ENCODE data around the gene CDCA7.

DNA sequence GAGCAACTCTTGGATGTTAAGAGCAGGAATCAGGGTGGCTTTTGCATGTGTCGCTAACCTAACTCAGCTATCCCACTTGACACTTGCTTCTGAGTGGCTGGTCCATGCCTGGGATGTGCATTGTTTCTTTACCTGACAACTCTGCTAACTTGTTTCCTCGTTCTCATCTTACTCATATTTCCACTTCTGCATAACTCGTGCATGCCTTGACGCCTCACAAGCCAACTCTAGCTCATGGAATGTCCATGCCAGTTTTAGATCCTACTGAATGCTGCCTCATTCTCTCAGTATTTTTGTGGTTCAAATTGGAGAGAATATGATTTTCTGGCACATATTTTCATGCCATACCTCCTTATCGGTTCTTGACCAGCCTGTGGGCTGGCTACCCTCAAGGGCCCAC is 52.5 kb downstream of the CDCA7 start:
- no peak for TF ChIP-seq CTCF (conservative IDR thresholded peaks at IDR 0.05; ENCODE audit: low read length)
- no peak for TF ChIP-seq EZH2phosphoT487 (IDR thresholded peaks at IDR 0.05; ENCODE audit: borderline replicate concordance, low read depth, low read length)

All from OCI-LY7 (cell line).